NCI-H524 (cell line): ENCODE results near the gene MCC.
"Not testable (repeated sequence)": the region's sequence is repeated elsewhere in the genome, so short reads cannot be mapped to it uniquely, and the experiment has no call there.

Source experiments
- DNase-seq, 2 experiments: peaks; one replicate each; lab custom pipeline; 2025; lab: John Stamatoyannopoulos, UW

Gene MCC

GRCh38 chr5:113081091-113081839 lies 407.0 kb downstream of the MCC start:
- no peak for DNase-seq

GRCh38 chr5:113076649-113077048 lies 411.6 kb downstream of the MCC start:
- not testable (repeated sequence) for DNase-seq

- no peak for DNase-seq
Observed at GRCh38 chr5:113075019-113075418, 413.2 kb downstream of the MCC start.

- peak; percentile 18 to 80 for DNase-seq
Observed at GRCh38 chr5:113073629-113074034, 414.6 kb downstream of the MCC start.

- no peak for DNase-seq
Observed at GRCh38 chr5:113071401-113071800, 416.9 kb downstream of the MCC start.

- no peak for DNase-seq
Observed at GRCh38 chr5:113070901-113071300, 417.4 kb downstream of the MCC start.

- peak in 1 of 2 experiments; percentile 12 for DNase-seq
Observed at GRCh38 chr5:113068559-113068958, 419.7 kb downstream of the MCC start.

- DNase-seq = peak; percentile 41 to 73
Observed at GRCh38 chr5:113067635-113068344, 420.5 kb downstream of the MCC start.

GRCh38 chr5:113065626-113066025 lies 422.6 kb downstream of the MCC start:
- no peak for DNase-seq

GRCh38 chr5:113064806-113065205 lies 423.4 kb downstream of the MCC start:
- DNase-seq = no peak

- no peak for DNase-seq
Observed at GRCh38 chr5:113063927-113064326, 424.3 kb downstream of the MCC start.

- DNase-seq = no peak
Observed at GRCh38 chr5:113062869-113063508, 425.3 kb downstream of the MCC start.

- no peak for DNase-seq
Observed at GRCh38 chr5:113061846-113062780, 426.1 kb downstream of the MCC start.

GRCh38 chr5:113060408-113061025 lies 427.7 kb downstream of the MCC start:
- no peak for DNase-seq

- DNase-seq = no peak
Observed at GRCh38 chr5:113059232-113060040, 428.8 kb downstream of the MCC start.

- DNase-seq = no peak
Observed at GRCh38 chr5:113058706-113059226, 429.5 kb downstream of the MCC start.

GRCh38 chr5:113058269-113058668 lies 430.0 kb downstream of the MCC start:
- DNase-seq = no peak

- DNase-seq = peak in 1 of 2 experiments; percentile 30
Observed at GRCh38 chr5:113057557-113057984, 430.7 kb downstream of the MCC start.

GRCh38 chr5:113056988-113057387 lies 431.3 kb downstream of the MCC start:
- no peak for DNase-seq

GRCh38 chr5:113054899-113055298 lies 433.4 kb downstream of the MCC start:
- DNase-seq = no peak
